Neural crest cell (in vitro differentiated cells): Measurements from ENCODE around the gene KLK1. TPM values are rescaled to one million over a fixed set of nuclear protein-coding genes. Genes with fewer than 3 reads are reported as not detected.

Experiments
- DNase-seq: peaks from one replicate; pipeline ENCODE4 v3.0.0; 2021; ENCODE audit warnings: low read depth, mixed read lengths, low spot score
- H3K27ac Mint-ChIP-seq: one replicate; pipeline ENCODE4 v1.8.0; 2021; ENCODE audit warnings: mild to moderate bottlenecking, mixed read lengths; ENCODE audit not compliant: unreplicated experiment
- H3K27me3 Mint-ChIP-seq: 2 replicates; pipeline ENCODE4 v1.8.0; 2021; ENCODE audit warnings: low read depth, mild to moderate bottlenecking, mixed read lengths
- H3K36me3 Mint-ChIP-seq: 2 replicates; pipeline ENCODE4 v1.8.0; 2021; ENCODE audit warnings: low read depth, mild to moderate bottlenecking, mixed read lengths
- H3K4me1 Mint-ChIP-seq: 2 replicates; pipeline ENCODE4 v1.8.0; 2021; ENCODE audit warnings: mixed read lengths
- H3K4me3 Mint-ChIP-seq: one replicate; pipeline ENCODE4 v1.8.0; 2021; ENCODE audit warnings: mild to moderate bottlenecking, mixed read lengths
- H3K9me3 Mint-ChIP-seq: 2 replicates; pipeline ENCODE4 v1.8.0; 2021; ENCODE audit warnings: mixed read lengths
- total RNA-seq: library from RNA; stranded (reverse); gene quantifications from 2 replicates; pipeline ENCODE4 v1.2.1, GENCODE V29; 2021
- TF ChIP-seq, protein P1 (sequence below): fragments of 200-600 bp; sonication (generic); conservative IDR thresholded peaks from 2 replicates; pipeline ENCODE4 v1.5.0; 2021; ENCODE audit warnings: antibody characterized with exemption, mild to moderate bottlenecking

Gene KLK1
- total RNA-seq, 1 donor from 2014 or later = 0.44 TPM

- no peaks in the 10 kb centered on the region for H3K36me3 Mint-ChIP-seq
- TF ChIP-seq, protein P1, sequence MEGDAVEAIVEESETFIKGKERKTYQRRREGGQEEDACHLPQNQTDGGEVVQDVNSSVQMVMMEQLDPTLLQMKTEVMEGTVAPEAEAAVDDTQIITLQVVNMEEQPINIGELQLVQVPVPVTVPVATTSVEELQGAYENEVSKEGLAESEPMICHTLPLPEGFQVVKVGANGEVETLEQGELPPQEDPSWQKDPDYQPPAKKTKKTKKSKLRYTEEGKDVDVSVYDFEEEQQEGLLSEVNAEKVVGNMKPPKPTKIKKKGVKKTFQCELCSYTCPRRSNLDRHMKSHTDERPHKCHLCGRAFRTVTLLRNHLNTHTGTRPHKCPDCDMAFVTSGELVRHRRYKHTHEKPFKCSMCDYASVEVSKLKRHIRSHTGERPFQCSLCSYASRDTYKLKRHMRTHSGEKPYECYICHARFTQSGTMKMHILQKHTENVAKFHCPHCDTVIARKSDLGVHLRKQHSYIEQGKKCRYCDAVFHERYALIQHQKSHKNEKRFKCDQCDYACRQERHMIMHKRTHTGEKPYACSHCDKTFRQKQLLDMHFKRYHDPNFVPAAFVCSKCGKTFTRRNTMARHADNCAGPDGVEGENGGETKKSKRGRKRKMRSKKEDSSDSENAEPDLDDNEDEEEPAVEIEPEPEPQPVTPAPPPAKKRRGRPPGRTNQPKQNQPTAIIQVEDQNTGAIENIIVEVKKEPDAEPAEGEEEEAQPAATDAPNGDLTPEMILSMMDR = no peak
- H3K4me1 Mint-ChIP-seq = no peaks in the 10 kb centered on the region
- H3K9me3 Mint-ChIP-seq = no peaks in the 10 kb centered on the region
- DNase-seq = no peak
- peaks cover 74% of the 10 kb centered on the region for H3K27me3 Mint-ChIP-seq
- H3K27ac Mint-ChIP-seq = no peak overlapping the region
- H3K4me3 Mint-ChIP-seq = no peak overlapping the region
Measured at GRCh38 chr19:50851620-50852019, 28.0 kb upstream of the KLK1 start.

DNA sequence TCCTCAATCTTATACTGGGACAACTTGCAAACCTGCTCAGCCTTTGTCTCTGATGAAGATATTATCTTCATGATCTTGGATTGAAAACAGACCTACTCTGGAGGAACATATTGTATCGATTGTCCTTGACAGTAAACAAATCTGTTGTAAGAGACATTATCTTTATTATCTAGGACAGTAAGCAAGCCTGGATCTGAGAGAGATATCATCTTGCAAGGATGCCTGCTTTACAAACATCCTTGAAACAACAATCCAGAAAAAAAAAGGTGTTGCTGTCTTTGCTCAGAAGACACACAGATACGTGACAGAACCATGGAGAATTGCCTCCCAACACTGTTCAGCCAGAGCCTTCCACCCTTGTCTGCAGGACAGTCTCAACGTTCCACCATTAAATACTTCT, 27.2 kb upstream of the KLK1 start:
- Mint-ChIP-seq H3K9me3 (no peaks in the 10 kb centered on the region), H3K27me3 (peaks cover 72% of the 10 kb centered on the region), H3K4me1 (no peaks in the 10 kb centered on the region), H3K27ac (no peak overlapping the region), H3K4me3 (no peak overlapping the region), H3K36me3 (no peaks in the 10 kb centered on the region)
- no peak for DNase-seq
- TF ChIP-seq, protein P1 = no peak

DNA sequence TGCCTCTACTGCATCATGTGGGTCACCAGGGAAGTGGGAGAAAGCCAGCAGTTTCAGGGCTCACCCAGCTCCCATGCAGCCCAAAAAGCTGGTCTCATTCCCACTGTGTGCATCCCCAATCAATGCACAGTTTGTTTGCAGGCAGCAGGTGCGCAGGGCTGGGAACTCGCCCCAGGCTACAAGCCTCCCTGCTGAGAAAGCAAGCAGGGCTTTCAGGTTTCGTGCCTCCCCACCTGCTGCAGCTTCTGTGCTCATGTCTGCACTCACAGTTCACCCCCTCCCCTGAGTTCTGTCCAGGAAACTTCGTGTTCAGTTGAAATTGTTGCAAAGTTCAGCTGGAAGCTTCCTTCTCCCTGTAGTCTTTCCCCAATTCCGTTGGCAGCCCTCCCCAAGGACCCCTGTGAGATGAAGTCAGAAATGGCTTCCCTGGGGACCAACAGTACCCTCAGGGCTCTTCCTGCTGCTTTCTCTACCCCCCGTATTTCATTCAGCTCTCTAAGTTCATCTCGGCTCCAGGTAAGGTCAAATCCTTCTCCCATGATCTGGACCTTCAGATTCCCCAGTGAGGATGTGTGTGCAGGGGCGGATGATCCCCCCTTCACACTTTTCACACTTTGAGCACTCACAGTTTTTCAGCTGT, 20.8 kb upstream of the KLK1 start:
- DNase-seq = no peak
- no peak overlapping the region for H3K27ac Mint-ChIP-seq
- H3K36me3 Mint-ChIP-seq = no peaks in the 10 kb centered on the region
- H3K4me3 Mint-ChIP-seq = no peak overlapping the region
- no peaks in the 10 kb centered on the region for H3K9me3 Mint-ChIP-seq
- H3K27me3 Mint-ChIP-seq = peaks cover 85% of the 10 kb centered on the region
- H3K4me1 Mint-ChIP-seq = no peaks in the 10 kb centered on the region
- TF ChIP-seq, protein P1 = no peak

- H3K27ac Mint-ChIP-seq = peak overlapping the region; percentile 46
- no peak for DNase-seq
- H3K9me3 Mint-ChIP-seq = no peaks in the 10 kb centered on the region
- no peaks in the 10 kb centered on the region for H3K4me1 Mint-ChIP-seq
- H3K4me3 Mint-ChIP-seq = no peak overlapping the region
- TF ChIP-seq, protein P1 = no peak
- peaks cover 84% of the 10 kb centered on the region for H3K27me3 Mint-ChIP-seq
- H3K36me3 Mint-ChIP-seq = no peaks in the 10 kb centered on the region
Measured at GRCh38 chr19:50843701-50844221, 20.2 kb upstream of the KLK1 start.

GRCh38 chr19:50843205-50843604, 19.6 kb upstream of the KLK1 start:
- TF ChIP-seq, protein P1 = no peak
- Mint-ChIP-seq H3K4me3 (no peak overlapping the region), H3K27me3 (peaks cover 82% of the 10 kb centered on the region), H3K9me3 (no peaks in the 10 kb centered on the region), H3K27ac (peak overlapping the region; percentile 46), H3K36me3 (no peaks in the 10 kb centered on the region), H3K4me1 (peaks cover under 1% of the 10 kb centered on the region)
- DNase-seq = no peak
